NT2/D1 (cell line): Measurements from ENCODE around the gene TULP3.

ENCODE experiments used
- DNase-seq: peaks from one replicate; pipeline ENCODE4 v3.0.0-alpha.2; 2011; ENCODE audit warnings: low read depth, low spot score
- H3K27me3 ChIP-seq: 2 replicates; pipeline ENCODE4 v1.6.0; 2011; ENCODE audit warnings: mild to moderate bottlenecking; ENCODE audit not compliant: insufficient read length, insufficient read depth
- H3K36me3 ChIP-seq: 2 replicates; pipeline ENCODE4 v1.6.1; 2011; ENCODE audit warnings: mild to moderate bottlenecking, low read length, mixed read lengths; ENCODE audit not compliant: insufficient read depth, insufficient read length
- H3K4me1 ChIP-seq: 2 replicates; pipeline ENCODE4 v1.5.1; 2011; ENCODE audit not compliant: insufficient read depth, insufficient read length
- H3K4me3 ChIP-seq: 2 replicates; pipeline ENCODE4 v1.5.1; 2011; ENCODE audit warnings: low read depth; ENCODE audit not compliant: insufficient read length
- H3K9ac ChIP-seq: 2 replicates; pipeline ENCODE4 v1.6.0; 2011; ENCODE audit warnings: low read depth; ENCODE audit not compliant: insufficient read length
- H3K9me3 ChIP-seq: 2 replicates; pipeline ENCODE4 v1.5.1; 2011; ENCODE audit warnings: mild to moderate bottlenecking, low read length; ENCODE audit not compliant: insufficient read depth
- SUZ12 ChIP-seq: IDR thresholded peaks from 2 replicates; pipeline ENCODE4 v1.6.1; 2011; ENCODE audit not compliant: insufficient read length, insufficient read depth; ENCODE audit errors: extremely low read depth
- YY1 ChIP-seq: IDR thresholded peaks from 2 replicates; pipeline ENCODE4 v1.6.1; 2011; ENCODE audit not compliant: insufficient read length, insufficient read depth
- ZNF274 ChIP-seq: IDR thresholded peaks from 2 replicates; pipeline ENCODE4 v1.6.1; 2011; ENCODE audit warnings: mild to moderate bottlenecking, low read depth, low read length

Gene TULP3

DNA sequence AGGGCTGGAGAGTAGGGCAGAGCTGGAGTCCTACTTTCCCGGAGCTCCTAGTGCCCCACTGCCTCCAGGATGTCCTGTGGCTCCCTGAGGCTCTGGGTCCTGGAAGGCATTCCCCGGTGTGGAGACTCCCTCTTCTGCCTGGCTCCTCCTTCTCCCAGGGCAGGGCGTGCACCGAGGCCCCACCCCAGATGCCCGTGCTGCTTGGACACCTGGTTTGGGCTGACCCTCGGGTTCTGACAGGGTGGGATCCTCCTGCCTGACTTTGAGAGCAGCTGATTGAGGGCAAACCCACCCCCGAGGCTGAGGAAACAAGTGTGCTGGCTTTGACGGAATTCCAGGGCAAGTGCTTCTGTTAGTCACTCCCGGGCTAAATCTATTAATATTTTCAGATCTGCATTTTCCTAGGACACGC, 83.9 kb downstream of the TULP3 start:
- Histone ChIP-seq H3K4me1 (peaks cover 32% of the 10 kb centered on the region), H3K27me3 (no peaks in the 10 kb centered on the region), H3K9ac (no peak overlapping the region), H3K36me3 (peaks cover 69% of the 10 kb centered on the region), H3K4me3 (no peak overlapping the region), H3K9me3 (no peaks in the 10 kb centered on the region)
- no peak for TF ChIP-seq YY1
- TF ChIP-seq ZNF274, result no peak
- TF ChIP-seq SUZ12, result no peak
- DNase-seq, result no peak

DNA sequence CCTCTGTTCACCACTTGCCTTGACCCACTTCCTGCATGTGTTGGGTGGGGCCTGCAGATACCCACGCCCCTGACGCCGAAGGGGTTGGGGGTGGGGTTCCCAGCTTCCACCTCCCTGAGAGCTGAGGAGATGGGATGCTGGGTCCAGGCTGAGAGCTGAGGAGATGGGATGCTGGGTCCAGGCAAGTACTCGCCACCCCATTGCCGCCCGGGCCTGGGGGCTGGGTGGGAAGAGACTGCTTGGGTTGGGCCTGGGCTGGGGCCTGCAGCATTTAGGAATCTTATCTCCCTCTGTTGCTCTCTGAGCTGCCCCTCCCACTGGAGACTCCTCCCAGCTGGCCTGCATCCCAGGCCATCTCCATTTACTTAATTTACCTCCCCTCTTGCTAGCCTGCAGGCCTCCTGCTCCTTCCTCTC, 85.9 kb downstream of the TULP3 start:
- TF ChIP-seq SUZ12 (no peak), ZNF274 (no peak), YY1 (no peak)
- peaks cover 72% of the 10 kb centered on the region for H3K36me3 ChIP-seq
- no peak for DNase-seq

DNA sequence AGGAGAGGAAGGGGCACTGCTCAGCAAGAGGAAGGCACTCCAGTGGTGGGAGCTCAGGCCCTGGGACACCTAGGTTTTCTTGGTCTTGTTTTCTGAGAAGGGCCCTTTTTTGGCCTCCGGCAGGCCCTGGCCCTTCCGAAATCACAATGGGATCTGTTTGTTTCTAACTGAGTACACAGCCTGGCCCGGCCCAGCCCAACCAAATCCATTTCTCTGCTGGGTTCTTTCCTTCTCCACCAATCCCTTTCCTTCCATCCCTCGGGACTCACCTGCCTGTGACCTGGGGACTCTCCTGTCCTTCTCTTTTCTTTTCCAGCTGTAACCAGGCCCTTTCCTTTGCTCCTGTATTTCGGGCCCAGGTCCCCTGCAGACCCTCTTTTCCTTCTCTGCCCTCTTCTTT, 87.1 kb downstream of the TULP3 start:
- peaks cover 34% of the 10 kb centered on the region for H3K4me1 ChIP-seq
- H3K9me3 ChIP-seq, result no peaks in the 10 kb centered on the region
- no peaks in the 10 kb centered on the region for H3K27me3 ChIP-seq
- H3K9ac ChIP-seq, result peak overlapping the region; percentile 14
- DNase-seq, result no peak
- no peak for TF ChIP-seq ZNF274
- TF ChIP-seq YY1, result no peak
- TF ChIP-seq SUZ12, result no peak
- H3K4me3 ChIP-seq, result no peak overlapping the region
- peaks cover 77% of the 10 kb centered on the region for H3K36me3 ChIP-seq

More for the DNA sequence above, 85.9 kb downstream of the TULP3 start:
- Histone ChIP-seq H3K9me3 (no peaks in the 10 kb centered on the region), H3K27me3 (no peaks in the 10 kb centered on the region), H3K4me3 (no peak overlapping the region), H3K4me1 (peaks cover 34% of the 10 kb centered on the region), H3K9ac (peak overlapping the region; percentile 47)

DNA sequence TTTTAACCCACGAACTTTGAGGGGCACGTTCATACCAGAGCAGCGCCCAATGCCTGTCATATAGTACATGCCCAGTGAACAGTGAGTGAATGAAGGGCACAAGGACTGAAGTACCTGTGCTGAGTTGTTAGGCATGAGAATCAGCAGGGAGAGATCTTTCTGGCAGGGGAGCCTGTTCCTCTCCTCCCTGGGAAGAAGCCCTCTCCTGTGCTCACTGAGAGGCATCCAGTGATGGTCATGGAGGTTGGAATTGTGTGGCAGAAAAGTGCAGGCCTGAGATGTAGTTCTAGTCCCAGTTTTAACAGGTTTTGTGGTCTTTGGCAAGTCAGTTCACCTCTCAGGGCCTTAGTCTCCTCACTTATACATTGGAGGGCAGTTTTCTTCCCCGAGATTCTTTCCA, 89.1 kb downstream of the TULP3 start:
- no peak for DNase-seq

DNA sequence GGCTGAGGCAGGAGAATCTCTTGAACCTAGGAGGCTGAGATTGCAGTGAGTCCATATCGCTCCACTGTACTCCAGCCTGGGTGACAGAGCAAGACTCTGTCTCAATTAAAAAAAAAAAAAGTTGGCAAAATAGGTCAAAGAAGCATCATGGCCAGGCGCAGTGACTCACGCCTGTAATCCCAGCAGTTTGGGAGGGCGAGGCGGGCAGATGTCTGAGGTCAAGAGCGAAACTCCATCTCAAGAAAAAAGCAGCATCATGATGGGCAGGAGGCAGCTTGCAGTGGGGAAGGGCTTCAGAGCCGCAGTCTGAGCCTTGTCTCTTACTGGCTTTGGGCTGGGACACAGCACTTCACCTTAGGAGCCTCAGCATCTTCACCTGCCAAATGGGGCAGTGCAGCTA, 89.9 kb downstream of the TULP3 start:
- no peak for TF ChIP-seq YY1
- no peak for TF ChIP-seq ZNF274
- no peak for TF ChIP-seq SUZ12
- Histone ChIP-seq H3K27me3 (no peaks in the 10 kb centered on the region), H3K4me1 (peaks cover 25% of the 10 kb centered on the region), H3K9me3 (no peaks in the 10 kb centered on the region), H3K9ac (no peak overlapping the region), H3K36me3 (peaks cover 82% of the 10 kb centered on the region), H3K4me3 (no peak overlapping the region)
- DNase-seq, result no peak

More for the DNA sequence above, 89.1 kb downstream of the TULP3 start:
- Histone ChIP-seq H3K9me3 (no peaks in the 10 kb centered on the region), H3K9ac (no peak overlapping the region), H3K4me3 (no peak overlapping the region), H3K4me1 (peaks cover 25% of the 10 kb centered on the region), H3K36me3 (peaks cover 84% of the 10 kb centered on the region), H3K27me3 (no peaks in the 10 kb centered on the region)
- TF ChIP-seq YY1, result no peak
- no peak for TF ChIP-seq SUZ12
- no peak for TF ChIP-seq ZNF274

DNA sequence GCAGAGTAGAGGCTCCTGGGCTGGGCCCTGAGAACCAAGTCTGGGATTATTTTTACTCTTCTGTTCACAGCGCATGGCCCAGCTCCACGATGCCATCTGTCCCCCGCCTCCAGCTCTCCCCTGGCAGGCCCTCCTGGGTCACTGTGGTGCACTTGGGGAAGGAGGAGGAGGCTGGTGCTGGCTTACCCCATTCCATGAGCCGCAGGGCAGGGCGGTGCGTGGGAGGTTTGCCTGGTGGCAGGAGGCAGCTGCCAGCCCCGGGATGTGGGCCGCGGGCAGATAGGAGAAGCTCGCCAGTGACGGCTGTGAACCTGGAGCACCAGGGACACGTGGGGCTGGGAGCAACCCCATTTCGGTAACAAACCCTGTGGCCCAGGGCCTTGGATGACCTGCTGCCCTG, 91.7 kb downstream of the TULP3 start:
- no peak overlapping the region for H3K4me3 ChIP-seq
- no peak overlapping the region for H3K9ac ChIP-seq
- H3K4me1 ChIP-seq, result peaks cover 19% of the 10 kb centered on the region
- DNase-seq, result no peak
- no peaks in the 10 kb centered on the region for H3K9me3 ChIP-seq
- TF ChIP-seq ZNF274 (no peak), YY1 (no peak), SUZ12 (no peak)
- no peaks in the 10 kb centered on the region for H3K27me3 ChIP-seq
- peaks cover 73% of the 10 kb centered on the region for H3K36me3 ChIP-seq

DNA sequence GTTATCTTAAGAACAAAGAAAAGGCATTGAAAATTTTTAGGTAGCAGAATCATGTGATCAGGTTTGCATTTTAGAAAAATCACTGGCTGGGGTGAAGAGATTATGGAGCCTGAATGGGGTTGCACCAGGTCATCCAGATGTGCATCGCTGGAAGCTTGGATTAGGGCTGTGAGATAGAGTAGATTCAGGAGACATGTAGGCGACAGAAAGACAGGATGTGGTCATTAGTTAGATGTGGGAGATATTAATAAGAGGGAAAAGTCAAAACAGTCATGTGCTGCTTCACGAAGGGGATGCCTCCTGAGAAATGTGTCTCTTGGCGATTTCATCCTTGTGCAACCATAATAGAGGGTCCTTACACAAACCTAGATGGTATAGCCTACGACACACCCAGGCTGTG, 93.6 kb downstream of the TULP3 start:
- Histone ChIP-seq H3K9me3 (peaks cover 9% of the 10 kb centered on the region), H3K36me3 (peaks cover 66% of the 10 kb centered on the region), H3K27me3 (no peaks in the 10 kb centered on the region), H3K4me3 (no peak overlapping the region), H3K9ac (no peak overlapping the region), H3K4me1 (peaks cover 12% of the 10 kb centered on the region)
- no peak for TF ChIP-seq SUZ12
- no peak for TF ChIP-seq ZNF274
- no peak for TF ChIP-seq YY1
- DNase-seq, result no peak

DNA sequence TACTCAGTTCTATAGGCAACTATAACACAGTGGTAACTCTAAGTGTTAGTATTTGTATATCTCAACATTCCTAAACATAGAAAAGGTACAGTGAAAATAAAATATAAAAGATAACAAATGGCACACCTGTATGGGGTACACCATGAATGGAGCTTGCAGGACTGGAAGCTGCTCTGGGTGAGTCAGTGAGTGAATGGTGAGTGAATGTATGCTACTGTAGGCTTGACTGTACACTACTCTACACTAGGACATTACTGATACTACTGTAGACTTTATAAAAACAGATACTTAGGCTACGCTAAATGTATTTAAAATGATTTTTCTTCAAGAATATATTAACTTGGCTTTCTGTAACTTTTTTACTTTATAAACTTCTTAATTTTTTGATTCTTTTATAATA, 94.0 kb downstream of the TULP3 start:
- Histone ChIP-seq H3K9me3 (peaks cover 13% of the 10 kb centered on the region), H3K27me3 (no peaks in the 10 kb centered on the region), H3K4me1 (peaks cover 12% of the 10 kb centered on the region), H3K4me3 (no peak overlapping the region), H3K9ac (no peak overlapping the region), H3K36me3 (peaks cover 64% of the 10 kb centered on the region)
- TF ChIP-seq YY1 (no peak), SUZ12 (no peak), ZNF274 (no peak)
- no peak for DNase-seq
